ENCODE data around the gene PCSK4. TPM values are rescaled to one million over a fixed set of nuclear protein-coding genes. Genes with fewer than 3 reads are reported as not detected.

The PCSK4 gene
- total and polyA plus RNA-seq, 10 of the 15 experiments (the other 5 are each of a cell fraction or from before 2014, with no cell fraction given) = 0.27 to 0.99 (median 0.40) TPM; not detected in 3

DNA sequence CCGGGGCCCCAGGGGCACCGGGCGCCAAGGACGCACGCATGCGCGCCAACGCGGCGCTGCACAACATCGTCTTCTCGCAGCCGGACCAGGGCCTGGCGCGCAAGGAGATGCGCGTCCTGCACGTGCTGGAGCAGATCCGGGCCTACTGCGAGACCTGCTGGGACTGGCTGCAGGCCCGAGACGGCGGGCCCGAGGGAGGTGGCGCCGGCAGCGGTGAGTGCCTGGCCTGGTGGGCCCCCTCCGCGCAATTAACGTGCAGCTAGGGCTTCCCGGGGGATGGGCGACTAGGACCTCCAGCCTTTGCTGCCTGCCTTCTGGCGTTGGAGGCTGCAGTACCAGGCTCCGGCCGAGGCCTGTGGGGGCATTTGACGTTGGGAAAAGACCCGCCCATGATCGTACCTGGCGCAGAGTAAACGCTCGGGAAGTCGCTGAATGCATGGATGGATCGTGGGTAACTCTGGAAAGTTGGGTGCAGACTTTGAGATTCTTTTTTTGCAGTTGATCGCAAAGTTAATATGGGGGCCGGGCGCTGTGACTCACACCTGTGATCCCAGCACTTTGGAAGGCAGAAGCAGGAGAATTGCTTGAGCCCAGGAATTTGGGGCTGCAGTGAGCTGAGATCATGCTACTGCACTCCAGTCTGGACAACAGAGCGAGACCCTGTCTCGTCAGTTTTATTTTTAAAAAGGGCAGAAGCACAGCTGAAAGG lies 33.0 kb downstream of the PCSK4 start:
- no peaks in the 10 kb centered on the region for H3K36me3 ChIP-seq (ENCODE audit: control insufficient read depth in 2 of 2, insufficient read depth in 2 of 2, low read length in 1 of 2)
- H3K9me3 ChIP-seq (replicated peaks; ENCODE audit: control insufficient read depth, insufficient read depth, low read length) = no peaks in the 10 kb centered on the region; the same call in 2 of the 3 replicates
- no TSS peak for BruUV-seq (replicated peaks)
- WGBS (ENCODE audit: insufficient coverage, insufficient replicate concordance, low lambda C conversion rate, missing lambda C conversion rate) = 47% methylated on average over 48 of the region's 48 CpGs
- ATAC-seq = no peak
- no peak overlapping the region for H3K4me2 ChIP-seq (ENCODE audit: control insufficient read depth, insufficient read depth)
- no peaks in the 10 kb centered on the region; a peak in 1 of 4 replicates for H3K27me3 ChIP-seq (replicated peaks in 1 of 2; ENCODE audit: control insufficient read depth in 2 of 2, insufficient read depth in 2 of 2, low read length in 1 of 2)
- no peak for FAIRE-seq
- TF ChIP-seq BHLHE40 (IDR thresholded peaks at IDR 0.05; ENCODE audit: borderline replicate concordance in 1 of 2, low read depth in 2 of 2, low read length in 1 of 2) = peak in 1 of 2 experiments; percentile 29; a peak in 2 of 4 replicates
- no peak for TF ChIP-seq ZBED1 (IDR thresholded peaks at IDR 0.05; ENCODE audit: borderline replicate concordance)
- in situ Hi-C loops (cut with MboI) (no loop called here), intact Hi-C loops (cut with micrococcal nuclease; ENCODE audit: unreplicated experiment) (no loop called here)
- peaks cover 3% of the 10 kb centered on the region for H3K4me1 ChIP-seq (ENCODE audit: control insufficient read depth, insufficient read depth, low read length)
- H2AFZ ChIP-seq (ENCODE audit: control insufficient read depth, low read depth, low read length) = no peak overlapping the region
- H4K20me1 ChIP-seq (ENCODE audit: control insufficient read depth, insufficient read depth) = no peaks in the 10 kb centered on the region
- H3K4me3 ChIP-seq = no peak overlapping the region
- H3K79me2 ChIP-seq (ENCODE audit: control insufficient read depth, insufficient read depth, low read length) = no peaks in the 10 kb centered on the region
- no peak overlapping the region for H3K9ac ChIP-seq (ENCODE audit: control insufficient read depth, insufficient read depth, low read length)
- H3K27ac ChIP-seq (ENCODE audit: control insufficient read depth, insufficient read depth) = no peak overlapping the region
- POLR2A ChIA-PET = interaction anchor here (0.6 kb wide), 1 partner anchor 14 kb away, joined by 6 read pairs; no protein-coding TSS in a partner anchor
- SMC1A ChIA-PET (ENCODE audit: uncharacterized antibody, unreplicated experiment) = no interaction called here
- RAD21 ChIA-PET (ENCODE audit: unreplicated experiment) = no interaction called here
- DNase-seq (ENCODE audit: low read depth, low spot score) = no peak
- CTCF ChIA-PET = no interaction called here

DNA sequence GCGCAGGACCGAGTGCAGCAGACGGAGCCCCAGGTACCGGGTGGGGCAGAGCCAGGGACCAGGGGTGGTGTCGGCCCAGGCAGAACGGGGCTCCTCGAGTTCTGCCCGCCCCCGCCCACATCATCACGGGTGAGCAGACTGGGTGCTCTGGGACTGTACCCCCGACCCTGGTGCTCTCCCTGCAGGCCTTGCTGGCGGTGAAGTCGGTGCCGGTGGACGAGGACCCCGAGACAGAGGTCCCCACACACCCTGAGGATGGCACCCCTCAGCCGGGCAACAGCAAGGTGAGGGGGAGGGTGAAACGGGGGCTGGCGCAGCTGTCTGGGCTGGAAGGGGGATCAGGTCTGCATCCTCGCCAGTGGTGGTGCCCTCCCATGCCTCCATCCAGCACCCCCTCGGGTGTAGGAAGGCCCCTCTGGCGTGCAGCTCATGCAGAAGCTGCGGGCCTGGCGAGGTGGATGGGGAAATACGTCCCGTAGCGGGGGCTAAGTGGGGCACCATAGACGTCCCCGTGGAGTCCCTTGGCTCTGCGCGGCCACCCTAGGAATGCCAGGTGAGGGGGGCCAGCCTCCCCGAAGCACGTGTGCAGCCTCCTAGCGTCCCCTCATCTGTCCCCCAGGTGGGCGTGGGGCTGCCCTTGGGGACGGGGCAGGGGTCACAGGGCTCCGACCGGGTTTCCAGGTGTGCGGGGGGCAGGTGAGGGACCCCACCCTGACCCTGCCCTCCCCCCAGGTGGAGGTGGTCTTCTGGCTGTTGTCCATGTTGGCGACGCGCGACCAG lies 33.8 kb downstream of the PCSK4 start:
- POLR2A ChIA-PET = no interaction called here
- in situ Hi-C loops (cut with MboI) = no loop called here

More for the DNA sequence above, 33.8 kb downstream of the PCSK4 start:
- intact Hi-C loops (cut with micrococcal nuclease; ENCODE audit: unreplicated experiment) = no loop called here
- peaks cover 3% of the 10 kb centered on the region for H3K4me1 ChIP-seq (ENCODE audit: control insufficient read depth, insufficient read depth, low read length)
- DNase-seq (ENCODE audit: low read depth, low spot score) = no peak
- RAD21 ChIA-PET (ENCODE audit: unreplicated experiment) = no interaction called here
- no peak overlapping the region for H2AFZ ChIP-seq (ENCODE audit: control insufficient read depth, low read depth, low read length)
- TF ChIP-seq WRNIP1 (IDR thresholded peaks at IDR 0.05; ENCODE audit: borderline replicate concordance, low read depth, low read length) (no peak), POLR2A (IDR thresholded peaks at IDR 0.05; ENCODE audit: low read depth, low read length) (peak; percentile 29)
- no peak overlapping the region for H3K4me2 ChIP-seq (ENCODE audit: control insufficient read depth, insufficient read depth)
- H3K4me3 ChIP-seq = no peak overlapping the region
- WGBS (ENCODE audit: insufficient coverage, insufficient replicate concordance, low lambda C conversion rate, missing lambda C conversion rate) = 39% methylated on average over 40 of the region's 43 CpGs
- H3K9ac ChIP-seq (ENCODE audit: control insufficient read depth, insufficient read depth, low read length) = no peak overlapping the region
- no TSS peak for BruUV-seq (replicated peaks)
- H3K36me3 ChIP-seq (ENCODE audit: control insufficient read depth in 2 of 2, insufficient read depth in 2 of 2, low read length in 1 of 2) = no peaks in the 10 kb centered on the region
- no peaks in the 10 kb centered on the region for H4K20me1 ChIP-seq (ENCODE audit: control insufficient read depth, insufficient read depth)
- FAIRE-seq = no peak
- SMC1A ChIA-PET (ENCODE audit: uncharacterized antibody, unreplicated experiment) = no interaction called here
- no peaks in the 10 kb centered on the region for H3K79me2 ChIP-seq (ENCODE audit: control insufficient read depth, insufficient read depth, low read length)
- no peak overlapping the region for H3K27ac ChIP-seq (ENCODE audit: control insufficient read depth, insufficient read depth)
- no peaks in the 10 kb centered on the region; the same call in 2 of the 3 replicates for H3K9me3 ChIP-seq (replicated peaks; ENCODE audit: control insufficient read depth, insufficient read depth, low read length)
- no peak for ATAC-seq
- H3K27me3 ChIP-seq (replicated peaks in 1 of 2; ENCODE audit: control insufficient read depth in 2 of 2, insufficient read depth in 2 of 2, low read length in 1 of 2) = no peaks in the 10 kb centered on the region; a peak in 1 of 4 replicates
- CTCF ChIA-PET = interaction anchor here (1.3 kb wide), 1 partner anchor 12 kb away, joined by 3 read pairs; no protein-coding TSS in a partner anchor

All from GM12878 (cell line).